Esophagus squamous epithelium (tissue), 4 donors: ENCODE measurements around the gene FAM163B.

Source experiments
- CTCF ChIP-seq, 6 experiments: fragments of 450-650 bp in 4 of 6; fragments of 200-600 bp in 2 of 6; sonication (generic) in 2 of 6; IDR thresholded peaks; one replicate each; pipeline ENCODE4 v1.5.1; 2016 to 2019; ENCODE audit warnings: antibody characterized with exemption in 6 of 6, mild to moderate bottlenecking in 4 of 6, moderate library complexity in 4 of 6
- POLR2A ChIP-seq, 4 donors: fragments of 450-650 bp; IDR thresholded peaks; one replicate each; pipeline ENCODE4 v1.6.1; 2017; ENCODE audit warnings: antibody characterized with exemption in 4 of 4, mild to moderate bottlenecking in 4 of 4, moderate library complexity in 3 of 4

- TF ChIP-seq POLR2A (IDR thresholded peaks at IDR 0.05) (no peak), CTCF (IDR thresholded peaks at IDR 0.05) (no peak)
Measured at GRCh38 chr9:133527444-133527920, 81.7 kb downstream of the FAM163B start.
